GM18505 (cell line): ENCODE data around the gene TTC9B.
"Not testable (repeated sequence)": the region's sequence is repeated elsewhere in the genome, so short reads cannot be mapped to it uniquely, and the experiment has no call there.

Source experiments
- ATAC-seq: cut with Tn5 transposase; IDR thresholded peaks from one replicate; pipeline ENCODE4 v1.9.1; 2021; ENCODE audit not compliant: unreplicated experiment
- POLR2A ChIP-seq: IDR thresholded peaks from 4 replicates; pipeline ENCODE4 v1.6.1; 2011; ENCODE audit warnings: borderline replicate concordance; ENCODE audit not compliant: insufficient read depth, insufficient read length; ENCODE audit errors: extremely low read depth

The TTC9B gene

DNA sequence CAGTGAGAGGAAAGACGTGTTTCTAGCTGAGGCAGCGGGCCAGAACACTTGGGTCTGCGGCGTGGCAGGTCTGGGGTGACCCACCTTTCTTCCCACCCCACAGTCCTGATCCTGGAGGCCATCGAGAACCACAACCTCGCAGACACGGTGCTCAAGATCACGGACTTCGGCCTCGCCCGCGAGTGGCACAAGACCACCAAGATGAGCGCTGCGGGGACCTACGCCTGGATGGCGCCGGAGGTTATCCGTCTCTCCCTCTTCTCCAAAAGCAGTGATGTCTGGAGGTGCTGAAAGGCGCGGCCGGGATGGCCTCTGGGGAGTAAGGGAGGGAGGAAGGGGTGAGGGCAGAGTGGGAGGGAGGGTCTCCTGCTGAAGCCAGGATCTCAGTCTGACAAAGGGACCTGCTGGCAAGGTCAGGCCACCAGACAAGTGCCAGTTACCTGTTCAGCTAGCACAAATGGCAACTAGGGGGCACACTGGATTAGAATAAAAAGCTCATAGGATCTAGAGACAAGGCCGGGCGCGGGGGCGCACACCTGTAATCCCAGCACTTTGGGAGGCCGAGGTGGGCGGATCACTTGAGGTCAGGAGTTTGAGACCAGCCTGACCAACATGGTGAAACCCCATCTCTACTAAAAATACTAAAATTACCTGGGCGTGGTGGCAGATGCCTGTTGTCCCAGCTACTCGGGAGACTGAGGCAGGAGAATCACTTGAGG is 19.8 kb downstream of the TTC9B start:
- TF ChIP-seq POLR2A = no peak
- ATAC-seq = no peak

DNA sequence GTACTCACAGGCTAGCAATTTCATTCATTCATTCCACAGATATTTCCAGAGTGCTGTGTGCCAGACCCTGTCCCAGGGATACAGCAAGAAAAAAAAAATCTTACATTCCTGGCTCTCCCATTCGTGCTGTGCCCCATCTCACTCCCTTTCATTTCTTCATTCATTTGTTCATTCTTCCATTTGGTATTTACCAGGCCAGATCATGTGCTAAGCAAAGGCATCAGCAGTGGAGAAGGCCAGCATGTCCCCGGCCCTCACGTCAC is 24.7 kb downstream of the TTC9B start:
- no peak for TF ChIP-seq POLR2A
- no peak for ATAC-seq

DNA sequence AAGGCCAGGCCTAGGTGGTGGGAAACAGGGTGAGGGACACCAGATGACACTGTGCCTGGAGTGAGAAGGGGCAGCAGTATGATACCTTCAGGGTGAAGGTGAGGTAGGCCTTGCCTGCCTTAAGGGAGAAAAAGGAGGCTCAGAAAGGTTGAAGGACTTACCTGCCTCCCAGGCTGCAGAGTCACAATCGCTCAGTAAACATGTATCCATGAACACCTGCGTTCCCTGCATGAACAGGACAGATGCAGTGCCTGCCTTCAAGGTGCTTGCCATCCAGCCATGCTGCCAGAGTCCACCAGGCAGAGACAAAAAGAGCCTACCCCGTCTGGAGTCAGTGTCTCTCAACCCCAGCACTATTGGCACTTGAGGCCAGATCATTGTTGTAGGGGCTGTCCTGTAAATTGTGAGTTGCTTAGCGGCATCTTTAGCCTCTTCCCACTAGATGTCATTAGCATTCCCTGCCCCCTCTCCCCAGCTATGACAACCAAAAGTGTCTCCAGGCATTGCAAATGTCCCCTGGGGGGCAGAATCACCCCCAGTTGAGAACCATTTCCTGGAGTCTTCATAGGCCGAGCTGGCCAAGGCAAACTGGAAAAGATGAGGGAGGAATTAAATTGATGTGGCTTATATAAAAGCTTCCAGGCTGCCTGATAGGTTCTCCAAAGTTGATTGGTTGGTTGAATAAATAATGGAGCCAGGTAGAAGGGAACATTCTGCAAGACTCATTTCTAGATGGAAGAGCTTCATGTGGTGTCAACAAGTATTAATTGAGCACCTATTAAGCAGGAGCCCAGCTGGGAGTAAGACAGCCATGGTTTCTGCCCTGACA is 25.2 kb downstream of the TTC9B start:
- no peak for ATAC-seq
- TF ChIP-seq POLR2A = no peak

DNA sequence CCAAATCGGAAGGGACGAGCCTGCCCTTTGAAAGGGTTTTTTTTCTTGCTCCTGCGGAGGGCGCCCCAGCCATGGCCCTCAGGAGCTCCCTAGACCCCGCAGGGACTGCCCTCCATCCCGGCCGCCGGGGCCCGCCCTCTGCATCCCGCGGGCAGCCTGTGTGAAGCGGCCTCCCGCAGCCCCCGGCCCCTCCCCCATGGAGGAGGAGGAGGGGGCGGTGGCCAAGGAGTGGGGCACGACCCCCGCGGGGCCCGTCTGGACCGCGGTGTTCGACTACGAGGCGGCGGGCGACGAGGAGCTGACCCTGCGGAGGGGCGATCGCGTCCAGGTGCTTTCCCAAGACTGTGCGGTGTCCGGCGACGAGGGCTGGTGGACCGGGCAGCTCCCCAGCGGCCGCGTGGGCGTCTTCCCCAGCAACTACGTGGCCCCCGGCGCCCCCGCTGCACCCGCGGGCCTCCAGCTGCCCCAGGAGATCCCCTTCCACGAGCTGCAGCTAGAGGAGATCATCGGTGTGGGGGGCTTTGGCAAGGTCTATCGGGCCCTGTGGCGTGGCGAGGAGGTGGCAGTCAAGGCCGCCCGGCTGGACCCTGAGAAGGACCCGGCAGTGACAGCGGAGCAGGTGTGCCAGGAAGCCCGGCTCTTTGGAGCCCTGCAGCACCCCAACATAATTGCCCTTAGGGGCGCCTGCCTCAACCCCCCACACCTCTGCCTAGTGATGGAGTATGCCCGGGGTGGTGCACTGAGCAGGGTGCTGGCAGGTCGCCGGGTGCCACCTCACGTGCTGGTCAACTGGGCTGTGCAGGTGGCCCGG is 26.1 kb downstream of the TTC9B start:
- peak; percentile 26 for ATAC-seq
- no peak for TF ChIP-seq POLR2A

DNA sequence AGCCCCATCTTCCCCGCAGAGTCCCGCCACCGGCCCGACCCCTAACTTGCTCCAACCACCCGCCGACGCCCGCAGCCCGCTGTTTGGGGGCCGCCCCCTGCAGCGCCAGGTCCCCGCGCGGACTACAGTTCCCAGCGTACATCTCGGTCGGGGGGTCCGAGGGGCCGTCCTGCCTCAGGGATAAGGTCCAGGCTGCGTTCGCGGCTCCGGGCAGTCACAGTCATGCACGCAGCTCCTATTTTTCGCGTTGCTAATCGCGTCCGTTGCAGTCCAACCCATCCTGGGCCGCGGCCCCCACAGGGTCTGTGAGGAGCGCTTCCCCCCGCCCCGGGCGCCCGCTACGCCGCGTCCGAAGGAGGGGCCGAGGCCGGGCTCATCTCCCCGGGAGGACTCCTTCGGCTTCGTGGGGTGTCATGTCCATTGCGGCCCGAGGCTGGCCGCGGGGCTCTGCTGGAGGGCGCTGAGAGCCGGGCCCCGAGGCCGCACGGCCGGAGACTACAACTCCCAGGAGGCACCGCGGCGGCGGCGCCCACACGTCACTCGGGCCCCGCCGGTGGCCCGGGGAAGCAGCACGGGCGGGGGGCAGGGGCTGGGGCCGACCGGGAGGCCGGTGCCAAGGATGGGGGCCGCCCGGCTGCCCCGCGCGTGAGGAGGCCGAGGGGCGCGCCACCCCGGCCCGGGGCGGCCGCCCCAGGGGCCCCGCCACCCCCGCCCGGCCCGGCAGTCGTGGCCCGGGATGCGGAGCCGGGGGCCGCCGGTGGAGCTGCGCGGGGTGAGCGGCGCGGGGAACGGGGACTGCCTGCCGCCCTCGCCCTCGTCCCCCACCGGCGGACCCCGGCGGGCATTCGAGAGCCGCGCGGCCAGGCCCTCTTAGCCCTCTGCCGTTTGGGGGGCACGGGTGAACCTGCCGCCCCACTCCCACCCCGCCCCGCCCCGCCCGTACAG is 27.0 kb downstream of the TTC9B start, which contains the start of gene MAP3K10:
Gene MAP3K10, plus strand, starts transcription at position 536 of the 945 bp plus-strand sequence. CDS start 606 bp downstream, outside the sequence.
- ATAC-seq = peak; percentile 76
- TF ChIP-seq POLR2A = peak; percentile 56

DNA sequence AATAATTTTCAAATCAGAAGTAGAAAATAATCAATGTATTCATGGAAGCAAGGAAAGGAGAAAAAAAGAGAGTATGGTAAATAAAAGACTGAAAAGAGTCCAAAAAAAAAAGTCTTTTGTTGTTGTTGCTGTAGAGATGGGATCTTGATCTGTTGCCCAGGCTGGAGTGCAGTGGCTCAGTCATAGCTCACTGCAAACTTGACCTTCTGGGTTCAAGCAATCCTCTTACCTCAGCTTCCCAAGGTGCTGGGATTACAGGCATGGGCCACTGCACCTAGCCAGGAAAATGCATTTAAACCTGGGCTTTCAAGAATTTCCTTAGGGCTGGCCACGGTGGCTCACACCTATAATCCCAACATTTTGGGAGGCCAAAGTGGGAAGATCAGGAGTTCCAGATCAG is 33.9 kb downstream of the TTC9B start:
- no peak for TF ChIP-seq POLR2A
- no peak for ATAC-seq

DNA sequence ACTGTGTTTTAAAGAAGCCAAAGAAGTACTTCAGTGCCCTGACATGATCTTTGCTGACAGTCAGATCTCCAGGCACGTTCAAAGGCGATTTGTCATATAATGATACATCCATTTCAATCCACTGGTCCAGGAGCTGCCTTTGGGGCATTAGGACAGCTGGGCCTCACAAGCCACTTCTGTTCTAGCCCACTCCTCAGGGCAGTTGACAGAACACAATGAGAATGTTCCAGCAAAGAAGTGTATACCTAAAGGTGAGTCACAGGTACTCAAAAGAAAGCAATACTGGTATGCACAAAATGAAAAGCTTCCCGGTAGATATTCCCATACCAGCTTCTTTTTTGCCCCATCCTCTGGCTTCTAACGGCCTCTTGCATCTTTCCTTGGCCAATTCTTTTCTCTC is 39.4 kb downstream of the TTC9B start:
- no peak for TF ChIP-seq POLR2A
- no peak for ATAC-seq

DNA sequence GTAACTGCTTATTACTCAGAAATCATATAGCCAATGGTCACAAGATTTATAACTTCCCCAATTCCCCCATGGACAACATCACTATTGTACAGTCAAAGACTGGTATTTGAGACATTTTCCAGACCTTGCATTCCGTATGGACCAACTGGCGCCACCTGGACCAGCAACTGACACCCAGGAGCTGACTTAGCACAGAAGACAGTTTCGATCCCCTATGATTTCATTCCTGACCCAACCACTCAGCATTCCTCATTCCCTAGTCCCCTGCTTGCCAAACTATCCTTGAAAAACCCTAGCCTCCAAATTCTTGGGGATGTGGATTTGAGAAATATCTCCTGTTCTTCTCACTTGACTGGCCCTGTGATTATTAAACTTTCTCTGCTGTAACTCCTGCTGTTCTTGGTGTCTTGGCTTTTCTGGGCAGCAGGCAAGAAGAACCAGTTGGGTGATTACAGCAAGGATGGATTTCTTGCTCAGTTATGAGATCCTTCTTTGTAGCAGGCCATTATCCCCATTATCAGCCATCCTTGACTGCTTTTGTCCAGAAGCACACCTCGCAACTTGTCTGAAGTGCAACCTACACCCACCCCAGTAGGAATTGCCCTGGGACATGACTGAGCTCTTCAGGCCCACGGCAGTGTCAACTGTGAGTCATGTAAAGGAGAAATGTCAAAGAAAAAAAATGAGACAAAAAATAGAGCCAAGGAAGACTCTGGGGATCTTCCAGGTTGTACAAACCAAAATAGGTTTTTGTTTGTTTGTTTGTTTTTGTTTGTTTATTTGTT is 40.7 kb downstream of the TTC9B start:
- no peak for ATAC-seq

DNA sequence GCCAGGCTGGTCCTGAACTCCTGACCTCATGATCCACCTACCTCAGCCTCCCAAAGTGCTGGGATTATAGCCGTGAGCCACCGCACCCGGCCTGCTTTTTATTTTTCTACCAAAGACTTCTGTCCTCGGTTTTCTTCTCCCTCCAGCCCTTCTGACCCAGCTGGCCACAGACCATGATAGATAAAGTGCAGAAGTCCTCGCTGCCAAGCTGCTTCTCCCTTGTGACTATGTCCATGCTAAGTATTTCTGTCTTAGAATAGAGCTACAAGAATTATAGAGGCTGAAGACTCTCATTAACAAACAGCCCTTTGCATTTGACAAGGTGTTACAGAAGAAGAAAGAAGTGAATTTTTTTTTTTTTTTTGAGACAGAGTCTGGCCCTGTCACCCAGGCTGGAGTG is 42.4 kb downstream of the TTC9B start:
- no peak for TF ChIP-seq POLR2A
- ATAC-seq = no peak

More for the DNA sequence above, 40.7 kb downstream of the TTC9B start:
- TF ChIP-seq POLR2A = no peak

DNA sequence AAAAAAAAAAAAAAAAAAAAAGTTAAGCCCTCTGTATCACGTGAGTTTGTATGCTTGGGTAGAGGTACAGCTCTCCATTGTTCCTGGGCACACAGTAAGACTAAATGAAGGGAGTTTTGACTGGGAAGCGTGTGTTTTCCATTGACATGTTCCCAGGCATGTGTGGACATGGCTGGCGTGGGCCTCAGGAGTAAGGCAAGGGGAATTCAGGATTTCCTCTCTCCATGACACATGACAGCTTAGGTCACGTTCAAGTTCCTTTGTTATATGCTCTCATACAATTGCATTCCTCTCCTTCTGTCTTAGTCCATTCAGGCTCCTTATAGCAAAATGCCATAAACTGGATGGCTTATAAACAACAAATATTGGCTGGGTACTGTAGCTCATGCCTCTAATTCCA is 44.1 kb downstream of the TTC9B start:
- no peak for ATAC-seq
- TF ChIP-seq POLR2A = no peak

DNA sequence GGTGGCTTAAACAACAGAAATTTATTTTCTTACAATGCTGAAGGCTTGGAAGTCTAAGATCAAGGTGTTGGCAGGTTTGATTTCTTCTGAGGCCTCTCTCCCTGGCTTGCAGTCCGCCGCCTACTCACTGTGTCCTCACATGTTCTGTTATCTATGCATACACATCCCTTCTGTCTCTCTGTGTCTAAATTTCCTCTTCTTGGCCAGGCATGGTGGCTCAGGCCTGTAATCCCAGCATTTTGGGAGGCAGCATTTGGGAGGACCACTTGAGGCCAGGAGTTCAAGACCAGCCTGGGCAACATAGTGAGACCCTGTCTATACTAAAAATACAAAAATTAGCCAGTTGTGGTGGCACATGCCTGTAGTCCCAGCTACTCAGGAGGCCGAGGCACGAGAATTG is 46.9 kb downstream of the TTC9B start:
- not testable (repeated sequence) for ATAC-seq

DNA sequence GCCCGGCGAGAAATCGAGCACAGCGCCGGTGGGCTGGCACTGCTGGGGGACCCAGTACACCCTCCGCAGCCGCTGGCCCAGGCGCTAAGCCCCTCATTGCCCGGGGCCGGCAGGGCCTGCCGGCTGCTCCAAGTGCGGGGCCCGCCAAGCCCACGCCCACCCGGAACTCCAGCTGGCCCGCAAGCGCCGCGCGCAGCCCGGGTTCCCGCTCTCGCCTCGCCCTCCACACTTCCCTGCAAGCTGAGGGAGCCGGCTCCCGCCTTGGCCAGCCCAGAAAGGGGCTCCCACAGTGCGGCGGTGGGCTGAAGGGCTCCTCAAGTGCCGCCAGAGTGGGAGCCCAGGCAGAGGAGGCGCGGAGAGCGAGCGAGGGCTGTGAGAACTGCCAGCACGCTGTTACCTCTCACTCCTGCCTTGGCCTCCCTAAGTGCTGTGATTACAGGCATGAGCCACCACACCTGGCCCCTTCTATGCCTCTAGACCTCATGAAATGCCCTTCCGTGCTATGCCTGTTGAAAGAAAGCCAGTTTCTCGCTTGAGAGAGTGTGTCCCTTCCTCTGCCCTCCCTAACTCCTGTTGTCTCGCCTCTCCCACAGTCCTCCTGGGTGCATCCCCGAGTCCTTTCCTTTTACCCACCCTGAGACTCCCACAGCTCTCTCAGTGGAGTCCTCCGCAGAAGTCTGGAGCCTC is 47.7 kb downstream of the TTC9B start:
- not testable (repeated sequence) for ATAC-seq

DNA sequence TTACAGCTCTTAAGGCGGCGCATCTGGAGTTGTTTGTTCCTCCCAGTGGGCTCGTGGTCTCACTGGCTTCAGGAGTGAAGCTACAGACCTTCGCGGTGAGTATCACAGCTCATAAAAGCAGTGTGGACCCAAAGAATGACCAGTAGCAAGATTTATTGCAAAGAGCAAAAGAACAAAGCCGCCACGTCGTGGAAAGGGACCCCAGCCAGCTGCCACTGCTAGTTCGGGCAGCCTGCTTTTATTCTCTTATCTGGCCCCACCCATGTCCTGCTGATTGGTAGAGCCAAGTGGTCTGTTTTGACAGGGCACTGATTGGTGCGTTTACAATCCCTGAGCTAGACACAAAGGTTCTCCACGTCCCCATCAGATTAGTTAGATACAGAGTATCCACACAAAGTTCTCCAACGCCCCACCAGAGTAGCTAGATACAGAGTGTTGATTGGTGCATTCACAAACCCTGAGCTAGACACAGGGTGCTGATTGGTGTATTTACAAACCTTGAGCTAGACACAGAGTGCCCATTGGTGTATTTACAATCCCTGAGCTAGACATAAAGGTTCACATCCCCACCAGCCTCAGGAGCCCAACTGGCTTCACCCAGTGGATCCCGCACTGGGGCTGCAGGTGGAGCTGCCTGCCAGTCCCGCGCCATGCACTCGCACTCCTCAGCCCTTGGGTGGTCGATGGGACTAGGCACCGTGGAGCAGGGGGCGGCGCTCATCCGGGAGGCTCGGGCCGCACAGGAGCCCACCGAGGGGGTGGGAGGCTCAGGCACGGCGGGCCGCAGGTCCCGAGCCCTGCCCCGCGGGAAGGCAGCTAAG is 48.5 kb downstream of the TTC9B start:
- not testable (repeated sequence) for ATAC-seq
